ENCODE measurements around the gene FAM13C. TPM values are rescaled to one million over a fixed set of nuclear protein-coding genes. Genes with fewer than 3 reads are reported as not detected.

The FAM13C gene
- total and polyA plus RNA-seq, 2 of the 13 experiments (the other 11 are each of a cell fraction or from before 2014, with no cell fraction given): 0.07 to 0.26 TPM

DNA sequence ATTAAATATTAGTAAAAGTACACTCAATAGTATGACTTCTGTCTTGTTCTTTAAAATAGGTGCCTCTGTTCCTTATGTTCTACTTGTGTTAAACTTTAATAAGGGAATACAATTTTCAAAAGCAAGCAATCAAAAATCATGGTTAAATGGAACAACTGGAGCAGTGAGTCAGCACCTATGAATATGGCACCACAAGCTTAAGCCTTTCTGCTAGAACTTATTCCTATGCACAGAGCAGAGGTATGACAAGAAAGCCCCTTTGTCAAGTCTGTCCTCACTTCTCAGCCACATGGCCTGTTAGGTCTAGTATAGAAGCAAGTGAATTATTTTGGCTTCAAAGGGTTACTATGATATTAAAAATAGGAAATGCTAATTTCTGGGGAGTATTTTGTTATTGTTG, 29.8 kb downstream of the FAM13C start:
- Histone ChIP-seq H3K9me3 (ENCODE audit: low read length) (no peaks in the 10 kb centered on the region), H3K4me3 (replicated peaks in 1 of 3; ENCODE audit: insufficient read depth in 1 of 3, low read depth in 2 of 3, low read length in 3 of 3) (no peak overlapping the region), H3K27ac (ENCODE audit: extremely low read length, insufficient read depth, low read length) (no peak overlapping the region), H3K4me1 (ENCODE audit: insufficient read depth, low read length) (peaks cover 13% of the 10 kb centered on the region), H3K27me3 (ENCODE audit: control insufficient read depth in 1 of 2, insufficient read depth in 2 of 2, low read length in 2 of 2) (no peaks in the 10 kb centered on the region), H3K36me3 (replicated peaks in 1 of 2; ENCODE audit: control insufficient read depth in 1 of 2, insufficient read depth in 2 of 2, low read length in 2 of 2) (no peaks in the 10 kb centered on the region), H4K20me1 (ENCODE audit: insufficient read depth, low read length) (no peaks in the 10 kb centered on the region), H3K4me2 (ENCODE audit: low read depth, low read length) (no peak overlapping the region), H2AFZ (ENCODE audit: low read length) (no peak overlapping the region), H3K9ac (ENCODE audit: insufficient read depth, low read depth, low read length) (no peak overlapping the region), H3K79me2 (ENCODE audit: insufficient read depth, low read length) (no peaks in the 10 kb centered on the region)
- ChIA-PET POLR2A (no interaction called here), CTCF (ENCODE audit: low intra/inter-chr PET ratio, low total read pairs) (no interaction called here)
- in situ Hi-C loops (cut with HindIII; ENCODE audit: extremely low pct_ligation_motif_present, low pct_unique_long_range_greater_than_20kb) (no loop called here), intact Hi-C loops (cut with micrococcal nuclease; ENCODE audit: unreplicated experiment) (no loop called here)
- TF ChIP-seq ZNF274 (CRISPR knock-in tag; IDR thresholded peaks at IDR 0.05): no peak
- no peak for TF ChIP-seq NR2F1 (CRISPR knock-in tag; IDR thresholded peaks at IDR 0.05)
- TF ChIP-seq ZNF296 (CRISPR knock-in tag; conservative IDR thresholded peaks at IDR 0.05): no peak
- TF ChIP-seq ZNF724P (CRISPR knock-in tag; IDR thresholded peaks at IDR 0.05; ENCODE audit: borderline replicate concordance): no peak
- TF ChIP-seq HNRNPH1 (optimal IDR thresholded peaks at IDR 0.05; ENCODE audit: low read depth, low read length): no peak
- no peak for TF ChIP-seq SRSF9 (IDR thresholded peaks at IDR 0.05; ENCODE audit: borderline replicate concordance, insufficient read depth, low read depth, low read length, poor library complexity, severe bottlenecking)
- TF ChIP-seq, protein P1, sequence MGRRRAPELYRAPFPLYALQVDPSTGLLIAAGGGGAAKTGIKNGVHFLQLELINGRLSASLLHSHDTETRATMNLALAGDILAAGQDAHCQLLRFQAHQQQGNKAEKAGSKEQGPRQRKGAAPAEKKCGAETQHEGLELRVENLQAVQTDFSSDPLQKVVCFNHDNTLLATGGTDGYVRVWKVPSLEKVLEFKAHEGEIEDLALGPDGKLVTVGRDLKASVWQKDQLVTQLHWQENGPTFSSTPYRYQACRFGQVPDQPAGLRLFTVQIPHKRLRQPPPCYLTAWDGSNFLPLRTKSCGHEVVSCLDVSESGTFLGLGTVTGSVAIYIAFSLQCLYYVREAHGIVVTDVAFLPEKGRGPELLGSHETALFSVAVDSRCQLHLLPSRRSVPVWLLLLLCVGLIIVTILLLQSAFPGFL (CRISPR knock-in tag; IDR thresholded peaks at IDR 0.05): no peak
- TF ChIP-seq, protein P2, sequence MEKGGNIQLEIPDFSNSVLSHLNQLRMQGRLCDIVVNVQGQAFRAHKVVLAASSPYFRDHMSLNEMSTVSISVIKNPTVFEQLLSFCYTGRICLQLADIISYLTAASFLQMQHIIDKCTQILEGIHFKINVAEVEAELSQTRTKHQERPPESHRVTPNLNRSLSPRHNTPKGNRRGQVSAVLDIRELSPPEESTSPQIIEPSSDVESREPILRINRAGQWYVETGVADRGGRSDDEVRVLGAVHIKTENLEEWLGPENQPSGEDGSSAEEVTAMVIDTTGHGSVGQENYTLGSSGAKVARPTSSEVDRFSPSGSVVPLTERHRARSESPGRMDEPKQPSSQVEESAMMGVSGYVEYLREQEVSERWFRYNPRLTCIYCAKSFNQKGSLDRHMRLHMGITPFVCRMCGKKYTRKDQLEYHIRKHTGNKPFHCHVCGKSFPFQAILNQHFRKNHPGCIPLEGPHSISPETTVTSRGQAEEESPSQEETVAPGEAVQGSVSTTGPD (CRISPR knock-in tag; IDR thresholded peaks at IDR 0.05): no peak
- TF ChIP-seq ARNT (IDR thresholded peaks at IDR 0.05): no peak
- TF ChIP-seq GTF2F1 (IDR thresholded peaks at IDR 0.05; ENCODE audit: low read length): no peak
- TF ChIP-seq NFYB (CRISPR knock-in tag; IDR thresholded peaks at IDR 0.05): no peak
- TF ChIP-seq ZSCAN31 (CRISPR knock-in tag; IDR thresholded peaks at IDR 0.05; ENCODE audit: low read depth): no peak
- no peak for TF ChIP-seq ZKSCAN8 (CRISPR knock-in tag; IDR thresholded peaks at IDR 0.05; ENCODE audit: borderline replicate concordance)
- no peak for TF ChIP-seq ZFX (CRISPR knock-in tag; IDR thresholded peaks at IDR 0.05; ENCODE audit: low read depth)
- TF ChIP-seq ZNF280B (CRISPR knock-in tag; IDR thresholded peaks at IDR 0.05; ENCODE audit: borderline replicate concordance): no peak
- no peak for TF ChIP-seq ZNF672 (CRISPR knock-in tag; IDR thresholded peaks at IDR 0.05)
- no peak for TF ChIP-seq XBP1 (CRISPR knock-in tag; IDR thresholded peaks at IDR 0.05)
- TF ChIP-seq POLR2AphosphoS2 (IDR thresholded peaks at IDR 0.05; ENCODE audit: low read depth, low read length): no peak
- FAIRE-seq: no peak
- no peak for ATAC-seq
- no TSS peak for BruUV-seq (replicated peaks)
- no peak for DNase-seq (ENCODE audit: low spot score)

Data from HepG2 (cell line).